GM10248 (cell line): ENCODE results near the gene SDSL.

ENCODE experiments used
- CTCF ChIA-PET: fragments of 300-600 bp; sonication (Branson Sonifier 250); formaldehyde crosslinking; extraction: SDS; loops from one replicate; lab custom pipeline; 2021; ENCODE audit warnings: antibody characterized with exemption; lab: Yijun Ruan, JAX
- POLR2A ChIA-PET: fragments of 350-650 bp; sonication (Branson Sonifier 250); formaldehyde crosslinking; extraction: SDS; loops from one replicate; lab custom pipeline; 2020; ENCODE audit warnings: antibody characterized with exemption; lab: Yijun Ruan, JAX
- DNase-seq: peaks from one replicate; pipeline ENCODE4 v3.0.0; 2012; ENCODE audit errors: extremely low spot score
- TF ChIP-seq, protein P1 (sequence below): IDR thresholded peaks from 2 replicates; pipeline ENCODE4 v1.5.1; 2012; ENCODE audit warnings: mild to moderate bottlenecking, low read depth; ENCODE audit errors: extremely low read depth, missing control alignments, control extremely low read depth

Gene SDSL

GRCh38 chr12:113400362-113400761 lies 21.8 kb upstream of the SDSL start:
- TF ChIP-seq, protein P1, sequence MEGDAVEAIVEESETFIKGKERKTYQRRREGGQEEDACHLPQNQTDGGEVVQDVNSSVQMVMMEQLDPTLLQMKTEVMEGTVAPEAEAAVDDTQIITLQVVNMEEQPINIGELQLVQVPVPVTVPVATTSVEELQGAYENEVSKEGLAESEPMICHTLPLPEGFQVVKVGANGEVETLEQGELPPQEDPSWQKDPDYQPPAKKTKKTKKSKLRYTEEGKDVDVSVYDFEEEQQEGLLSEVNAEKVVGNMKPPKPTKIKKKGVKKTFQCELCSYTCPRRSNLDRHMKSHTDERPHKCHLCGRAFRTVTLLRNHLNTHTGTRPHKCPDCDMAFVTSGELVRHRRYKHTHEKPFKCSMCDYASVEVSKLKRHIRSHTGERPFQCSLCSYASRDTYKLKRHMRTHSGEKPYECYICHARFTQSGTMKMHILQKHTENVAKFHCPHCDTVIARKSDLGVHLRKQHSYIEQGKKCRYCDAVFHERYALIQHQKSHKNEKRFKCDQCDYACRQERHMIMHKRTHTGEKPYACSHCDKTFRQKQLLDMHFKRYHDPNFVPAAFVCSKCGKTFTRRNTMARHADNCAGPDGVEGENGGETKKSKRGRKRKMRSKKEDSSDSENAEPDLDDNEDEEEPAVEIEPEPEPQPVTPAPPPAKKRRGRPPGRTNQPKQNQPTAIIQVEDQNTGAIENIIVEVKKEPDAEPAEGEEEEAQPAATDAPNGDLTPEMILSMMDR = no peak
- CTCF ChIA-PET = no interaction called here
- no peak for DNase-seq
- POLR2A ChIA-PET = no interaction called here

DNA sequence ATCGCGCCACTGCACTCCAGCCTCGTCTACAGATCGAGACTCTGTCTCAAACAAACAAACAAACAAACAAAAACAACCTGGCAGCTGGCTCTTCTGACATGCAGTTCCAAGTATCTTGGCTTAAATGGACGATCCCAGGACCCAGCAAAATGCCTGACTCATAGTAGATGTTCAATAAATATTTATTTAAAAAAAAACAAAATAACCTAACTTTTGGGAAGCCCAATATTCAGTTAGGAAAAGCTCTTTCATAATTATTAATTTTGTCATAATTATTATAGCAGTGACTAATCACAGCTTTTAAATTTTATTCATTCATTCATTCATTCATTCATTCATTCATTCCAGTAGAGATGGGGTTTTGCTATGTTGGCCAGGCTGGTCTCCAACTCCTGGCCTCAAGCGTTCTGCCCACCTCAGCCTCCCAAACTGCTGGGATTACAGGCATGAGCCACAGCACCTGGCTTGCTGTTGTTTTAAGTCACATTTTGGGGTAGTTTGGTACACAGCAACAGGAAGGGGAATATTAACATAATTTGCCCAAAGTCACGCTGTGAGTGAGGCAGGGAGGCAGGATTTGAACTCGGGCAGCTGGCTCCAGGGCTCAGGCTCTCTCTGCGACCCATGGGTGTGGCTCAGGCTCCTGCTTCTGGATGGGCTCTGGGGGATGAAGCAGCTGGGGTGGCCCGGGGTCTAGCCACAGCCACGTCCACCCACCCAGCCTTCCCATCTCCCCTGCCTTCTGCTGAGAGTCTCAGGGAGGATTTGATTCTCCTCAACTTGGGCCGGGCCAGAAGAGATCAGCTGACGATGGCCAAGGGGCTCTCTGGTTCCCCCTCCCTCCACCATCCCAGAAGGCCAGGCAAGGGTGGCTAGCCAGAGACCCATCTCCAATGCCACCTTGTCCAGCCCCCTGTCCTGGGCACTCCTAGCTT lies 20.8 kb upstream of the SDSL start:
- ChIA-PET CTCF (no interaction called here), POLR2A (no interaction called here)
- TF ChIP-seq, protein P1 = no peak
- DNase-seq = no peak

DNA sequence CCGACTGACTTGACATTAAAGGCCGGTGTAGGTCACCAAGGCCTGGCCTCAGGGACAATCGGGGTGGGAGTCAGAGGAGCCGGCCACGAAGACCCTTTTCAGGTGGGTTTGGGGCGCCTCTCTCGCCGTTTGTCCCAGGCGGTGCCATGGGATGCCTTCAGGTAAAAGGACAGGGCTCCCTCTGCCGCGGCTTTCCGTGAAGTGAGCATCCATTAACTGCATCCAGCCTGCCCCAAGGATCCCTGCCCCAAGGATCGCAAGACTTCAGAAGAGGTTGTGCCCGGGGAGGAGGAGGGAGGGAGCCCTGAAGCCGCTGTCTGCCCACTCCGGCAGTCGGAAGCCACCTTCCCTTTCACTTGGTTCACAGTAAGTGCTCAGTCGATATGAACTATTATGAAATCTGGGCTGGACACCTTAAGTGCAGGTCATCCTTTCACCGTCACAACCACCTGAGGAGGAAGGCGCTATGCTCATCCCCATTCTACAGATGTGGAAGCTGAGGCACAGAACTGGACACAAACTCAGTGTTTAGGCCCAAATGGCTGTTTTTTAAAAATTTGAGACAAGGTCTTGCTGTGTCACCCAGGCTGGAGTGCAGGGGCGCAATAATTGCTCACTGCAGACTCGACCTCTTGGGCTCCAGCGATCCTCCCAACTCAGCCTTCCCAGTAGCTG lies 19.5 kb upstream of the SDSL start:
- CTCF ChIA-PET = interaction anchor here (1.7 kb wide), 1 partner anchor 206 kb away, joined by 3 read pairs; no protein-coding TSS in a partner anchor
- TF ChIP-seq, protein P1 = no peak
- no peak for DNase-seq
- POLR2A ChIA-PET = no interaction called here

DNA sequence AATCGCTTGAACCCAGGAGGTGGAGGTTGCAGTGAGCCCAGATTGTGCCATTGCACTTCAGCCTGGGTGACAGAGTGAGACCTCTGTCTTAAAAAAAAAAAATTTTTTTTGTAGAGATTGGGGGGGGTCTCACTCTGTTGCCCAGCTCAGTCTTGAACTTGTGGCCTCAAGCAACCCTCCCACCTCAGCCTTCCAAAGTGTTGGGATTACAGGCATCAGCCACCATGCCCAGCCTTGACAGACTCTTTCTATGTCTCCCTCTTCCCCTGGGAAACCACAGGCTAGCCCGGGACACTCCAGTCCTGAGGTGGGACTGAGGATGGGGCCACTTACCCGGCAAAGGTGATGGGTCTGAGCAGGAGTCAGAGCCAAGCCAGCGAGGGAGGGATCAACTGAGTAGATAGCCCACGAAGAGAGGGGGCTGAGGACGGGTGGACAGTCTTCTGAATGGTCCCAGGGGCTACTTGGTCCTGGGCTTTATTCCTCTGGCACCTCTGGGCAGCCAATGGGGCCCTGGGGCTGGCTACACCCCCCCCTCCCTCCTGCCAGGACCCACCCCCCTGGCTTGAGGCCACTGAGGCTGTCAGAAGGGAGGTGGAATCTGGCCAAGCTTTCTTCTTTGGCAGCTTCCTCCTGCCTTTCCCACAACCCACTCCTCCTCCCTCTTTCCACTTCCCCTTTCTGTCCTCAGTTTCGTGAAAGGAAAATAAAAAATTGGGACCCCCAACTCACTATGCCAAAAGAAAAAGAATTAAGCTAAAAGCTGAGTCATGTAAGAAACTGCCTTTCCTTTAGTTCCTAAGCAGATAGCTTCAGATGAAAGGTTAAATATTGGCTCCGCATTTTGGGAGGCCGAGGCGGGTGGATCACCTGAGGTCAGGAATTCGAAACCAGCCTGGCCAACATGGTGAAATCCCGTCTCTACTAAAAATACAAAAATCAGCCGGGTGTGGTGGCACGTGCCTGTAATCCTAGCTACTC lies 18.5 kb upstream of the SDSL start, which contains the start of gene SDS:
Gene SDS (minus strand): TSS at position 453 of the 981 bp plus-strand sequence. CDS start 4,179 bp downstream, outside the sequence.
- ChIA-PET CTCF (interaction anchor here (1.1 to 3.1 kb wide), 4 partner anchors 10 to 207 kb away, joined by 3 to 17 read pairs (median 3); no protein-coding TSS in a partner anchor), POLR2A (no interaction called here)
- TF ChIP-seq, protein P1 = no peak
- no peak for DNase-seq

DNA sequence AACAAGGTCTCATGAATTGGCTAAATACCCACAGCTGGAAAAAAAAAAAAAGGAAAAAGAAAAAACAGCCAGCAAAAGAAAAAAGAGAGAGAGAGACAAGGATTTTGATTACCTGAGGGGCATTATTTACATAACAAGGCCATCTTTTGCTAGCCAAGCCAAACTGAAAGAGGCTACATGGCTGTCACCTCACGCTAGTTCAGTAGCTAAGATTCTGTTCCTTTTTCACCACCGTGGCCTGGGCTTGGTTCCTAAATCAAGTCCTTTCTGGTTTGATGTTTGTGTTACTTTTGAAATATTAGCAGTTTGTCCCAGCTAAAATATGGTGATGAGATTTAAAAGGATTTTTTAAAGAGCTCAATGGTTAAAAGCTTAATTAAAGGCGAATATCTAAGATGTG lies 16.5 kb upstream of the SDSL start:
- TF ChIP-seq, protein P1 = no peak
- CTCF ChIA-PET = interaction anchor here (1.0 to 3.1 kb wide), 4 partner anchors 19 to 57 kb away, joined by 3 to 17 read pairs (median 4); no protein-coding TSS in a partner anchor
- POLR2A ChIA-PET = interaction anchor here (0.5 kb wide), 1 partner anchor 47 kb away, joined by 3 read pairs; no protein-coding TSS in a partner anchor
- DNase-seq = no peak
